ENCODE measurements around the gene TBC1D3K.
"Not testable (repeated sequence)": the region's sequence is repeated elsewhere in the genome, so short reads cannot be mapped to it uniquely, and the experiment has no call there.

- not testable (repeated sequence) for TF ChIP-seq EZH2 (IDR thresholded peaks at IDR 0.05; ENCODE audit: borderline replicate concordance); EZH2phosphoT487 (IDR thresholded peaks at IDR 0.05; ENCODE audit: low read depth, severe bottlenecking, unreplicated experiment)
- TF ChIP-seq, protein P1, sequence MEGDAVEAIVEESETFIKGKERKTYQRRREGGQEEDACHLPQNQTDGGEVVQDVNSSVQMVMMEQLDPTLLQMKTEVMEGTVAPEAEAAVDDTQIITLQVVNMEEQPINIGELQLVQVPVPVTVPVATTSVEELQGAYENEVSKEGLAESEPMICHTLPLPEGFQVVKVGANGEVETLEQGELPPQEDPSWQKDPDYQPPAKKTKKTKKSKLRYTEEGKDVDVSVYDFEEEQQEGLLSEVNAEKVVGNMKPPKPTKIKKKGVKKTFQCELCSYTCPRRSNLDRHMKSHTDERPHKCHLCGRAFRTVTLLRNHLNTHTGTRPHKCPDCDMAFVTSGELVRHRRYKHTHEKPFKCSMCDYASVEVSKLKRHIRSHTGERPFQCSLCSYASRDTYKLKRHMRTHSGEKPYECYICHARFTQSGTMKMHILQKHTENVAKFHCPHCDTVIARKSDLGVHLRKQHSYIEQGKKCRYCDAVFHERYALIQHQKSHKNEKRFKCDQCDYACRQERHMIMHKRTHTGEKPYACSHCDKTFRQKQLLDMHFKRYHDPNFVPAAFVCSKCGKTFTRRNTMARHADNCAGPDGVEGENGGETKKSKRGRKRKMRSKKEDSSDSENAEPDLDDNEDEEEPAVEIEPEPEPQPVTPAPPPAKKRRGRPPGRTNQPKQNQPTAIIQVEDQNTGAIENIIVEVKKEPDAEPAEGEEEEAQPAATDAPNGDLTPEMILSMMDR (IDR thresholded peaks at IDR 0.05; ENCODE audit: poor library complexity): not testable (repeated sequence)
Observed at GRCh38 chr17:37896961-37897360, 27.3 kb upstream of the TBC1D3K start.

Data from hepatocyte (in vitro differentiated cells).